Gastroesophageal sphincter (tissue), 3 donors: ENCODE data around the gene CFAP61.

Experiments used
- CTCF ChIP-seq, 4 experiments: fragments of 200-600 bp in 2 of 4; fragments of 450-650 bp in 2 of 4; sonication (generic) in 1 of 4; IDR thresholded peaks; one replicate each; pipeline ENCODE4 v1.5.1; 2017 to 2019; ENCODE audit warnings: antibody characterized with exemption in 4 of 4, mild to moderate bottlenecking in 2 of 4, moderate library complexity in 2 of 4
- EP300 ChIP-seq: sonication (generic); formaldehyde crosslinking; IDR thresholded peaks from one replicate; pipeline ENCODE4 v1.6.1; 2017; ENCODE audit warnings: antibody characterized with exemption, mild to moderate bottlenecking
- POLR2A ChIP-seq, 2 donors: fragments of 450-650 bp; IDR thresholded peaks; one replicate each; pipeline ENCODE4 v1.6.1; 2017; ENCODE audit warnings: antibody characterized with exemption in 2 of 2, mild to moderate bottlenecking in 2 of 2, moderate library complexity in 1 of 2
- POLR2AphosphoS5 ChIP-seq: sonication (generic); formaldehyde crosslinking; IDR thresholded peaks from one replicate; pipeline ENCODE4 v1.6.1; 2017; ENCODE audit warnings: antibody characterized with exemption

- TF ChIP-seq EP300, result no peak
- no peak for TF ChIP-seq CTCF (IDR thresholded peaks at IDR 0.05)
- TF ChIP-seq POLR2AphosphoS5, result no peak
- TF ChIP-seq POLR2A (IDR thresholded peaks at IDR 0.05), result no peak
Measured at GRCh38 chr20:20201124-20201523, 148.8 kb downstream of the CFAP61 start.
